Measurements from ENCODE around the gene GPR155. TPM values are rescaled to one million over a fixed set of nuclear protein-coding genes. Genes with fewer than 3 reads are reported as not detected.

GPR155 gene
- total and polyA plus RNA-seq, 2 experiments from 2014 or later: 1.2 to 1.3 TPM

DNA sequence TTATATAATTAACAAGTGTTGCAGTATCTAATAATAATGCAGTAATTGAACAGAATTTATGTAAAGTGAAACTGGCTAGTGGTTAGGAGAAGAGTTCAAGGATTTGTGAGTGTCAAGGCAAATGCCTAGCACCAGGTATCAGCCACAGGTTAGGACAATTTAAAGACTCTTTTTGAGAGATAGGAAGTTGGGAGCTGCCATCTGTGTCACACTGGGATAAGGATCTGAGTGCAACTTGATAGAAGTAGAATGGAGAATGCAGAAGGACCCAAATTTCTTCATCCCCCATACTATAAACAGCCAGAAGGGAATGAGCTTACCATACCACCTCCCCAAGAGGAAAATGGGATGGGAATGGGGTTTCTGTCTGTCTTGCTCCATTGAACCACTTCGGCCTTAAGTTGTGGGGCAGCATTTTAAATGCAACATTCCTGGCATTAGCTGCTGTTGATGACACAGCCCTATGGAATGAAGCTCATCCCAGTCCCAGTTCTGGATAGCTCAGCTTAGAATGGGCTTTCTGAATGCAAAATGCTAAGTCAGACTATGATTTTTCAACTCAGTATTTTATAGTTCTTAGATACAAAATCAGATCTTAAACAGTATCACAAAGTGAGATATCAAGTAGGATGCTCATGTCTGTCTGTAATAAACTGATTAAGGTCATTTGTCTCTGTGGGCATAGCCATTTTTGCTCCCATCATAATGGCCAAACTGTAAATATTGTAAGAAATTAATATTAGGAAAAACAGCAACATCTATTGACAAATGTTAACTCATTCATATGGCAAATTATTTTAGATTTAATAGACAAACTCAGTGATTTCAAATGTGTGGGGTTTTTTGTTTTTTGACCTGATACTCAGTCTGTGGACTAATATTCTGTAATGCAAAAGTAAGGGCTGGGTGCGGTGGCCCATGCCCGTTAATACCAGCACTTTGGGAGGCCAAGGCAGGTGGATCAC, 44.0 kb downstream of the GPR155 start:
- Mint-ChIP-seq H3K9me3 (no peaks in the 10 kb centered on the region), H3K36me3 (ENCODE audit: low read depth) (no peaks in the 10 kb centered on the region), H3K27me3 (ENCODE audit: insufficient read depth, low read depth, poor library complexity) (peaks cover 4% of the 10 kb centered on the region), H3K4me1 (peaks cover 10% of the 10 kb centered on the region), H3K27ac (peak overlapping the region; percentile 28; the same call in 1 of the 2 replicates), H3K4me3 (no peak overlapping the region)
- Histone ChIP-seq H2AFZ (no peak overlapping the region), H3K79me2 (replicated peaks; ENCODE audit: insufficient read depth) (no peaks in the 10 kb centered on the region), H3K36me3 (ENCODE audit: insufficient read depth) (no peaks in the 10 kb centered on the region), H3K9me2 (ENCODE audit: insufficient read depth) (no peaks in the 10 kb centered on the region), H3F3A (replicated peaks; ENCODE audit: low read depth) (no peaks in the 10 kb centered on the region), H4K20me1 (replicated peaks; ENCODE audit: insufficient read depth) (no peaks in the 10 kb centered on the region), H3K4me2 (no peak overlapping the region), H3K27ac (ENCODE audit: low read depth) (no peak overlapping the region), H3K4me1 (ENCODE audit: insufficient read depth) (no peaks in the 10 kb centered on the region), H3K27me3 (ENCODE audit: insufficient read depth) (no peaks in the 10 kb centered on the region), H3K4me3 (no peak overlapping the region)
- no peak; the same call in 2 of the 3 replicates for ATAC-seq
- TF ChIP-seq CREB1 (CRISPR knock-in tag; IDR thresholded peaks at IDR 0.05; ENCODE audit: low read depth) (no peak), POLR2AphosphoS5 (IDR thresholded peaks at IDR 0.05; ENCODE audit: low read depth) (no peak), ZNF331 (CRISPR knock-in tag; IDR thresholded peaks at IDR 0.05; ENCODE audit: low read depth) (no peak), NANOG (IDR thresholded peaks at IDR 0.05; ENCODE audit: borderline replicate concordance) (no peak), ZNF114 (CRISPR knock-in tag; IDR thresholded peaks at IDR 0.05) (no peak), EZH2phosphoT487 (IDR thresholded peaks at IDR 0.05; ENCODE audit: unreplicated experiment) (no peak), STAT1 (IDR thresholded peaks at IDR 0.05; ENCODE audit: unreplicated experiment) (no peak), EZH2 (IDR thresholded peaks at IDR 0.05; ENCODE audit: low read depth, unreplicated experiment) (no peak)
- TF ChIP-seq, protein P1, sequence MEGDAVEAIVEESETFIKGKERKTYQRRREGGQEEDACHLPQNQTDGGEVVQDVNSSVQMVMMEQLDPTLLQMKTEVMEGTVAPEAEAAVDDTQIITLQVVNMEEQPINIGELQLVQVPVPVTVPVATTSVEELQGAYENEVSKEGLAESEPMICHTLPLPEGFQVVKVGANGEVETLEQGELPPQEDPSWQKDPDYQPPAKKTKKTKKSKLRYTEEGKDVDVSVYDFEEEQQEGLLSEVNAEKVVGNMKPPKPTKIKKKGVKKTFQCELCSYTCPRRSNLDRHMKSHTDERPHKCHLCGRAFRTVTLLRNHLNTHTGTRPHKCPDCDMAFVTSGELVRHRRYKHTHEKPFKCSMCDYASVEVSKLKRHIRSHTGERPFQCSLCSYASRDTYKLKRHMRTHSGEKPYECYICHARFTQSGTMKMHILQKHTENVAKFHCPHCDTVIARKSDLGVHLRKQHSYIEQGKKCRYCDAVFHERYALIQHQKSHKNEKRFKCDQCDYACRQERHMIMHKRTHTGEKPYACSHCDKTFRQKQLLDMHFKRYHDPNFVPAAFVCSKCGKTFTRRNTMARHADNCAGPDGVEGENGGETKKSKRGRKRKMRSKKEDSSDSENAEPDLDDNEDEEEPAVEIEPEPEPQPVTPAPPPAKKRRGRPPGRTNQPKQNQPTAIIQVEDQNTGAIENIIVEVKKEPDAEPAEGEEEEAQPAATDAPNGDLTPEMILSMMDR (conservative IDR thresholded peaks at IDR 0.05; ENCODE audit: low read depth in 2 of 2): no peak
- TF ChIP-seq, protein P2, sequence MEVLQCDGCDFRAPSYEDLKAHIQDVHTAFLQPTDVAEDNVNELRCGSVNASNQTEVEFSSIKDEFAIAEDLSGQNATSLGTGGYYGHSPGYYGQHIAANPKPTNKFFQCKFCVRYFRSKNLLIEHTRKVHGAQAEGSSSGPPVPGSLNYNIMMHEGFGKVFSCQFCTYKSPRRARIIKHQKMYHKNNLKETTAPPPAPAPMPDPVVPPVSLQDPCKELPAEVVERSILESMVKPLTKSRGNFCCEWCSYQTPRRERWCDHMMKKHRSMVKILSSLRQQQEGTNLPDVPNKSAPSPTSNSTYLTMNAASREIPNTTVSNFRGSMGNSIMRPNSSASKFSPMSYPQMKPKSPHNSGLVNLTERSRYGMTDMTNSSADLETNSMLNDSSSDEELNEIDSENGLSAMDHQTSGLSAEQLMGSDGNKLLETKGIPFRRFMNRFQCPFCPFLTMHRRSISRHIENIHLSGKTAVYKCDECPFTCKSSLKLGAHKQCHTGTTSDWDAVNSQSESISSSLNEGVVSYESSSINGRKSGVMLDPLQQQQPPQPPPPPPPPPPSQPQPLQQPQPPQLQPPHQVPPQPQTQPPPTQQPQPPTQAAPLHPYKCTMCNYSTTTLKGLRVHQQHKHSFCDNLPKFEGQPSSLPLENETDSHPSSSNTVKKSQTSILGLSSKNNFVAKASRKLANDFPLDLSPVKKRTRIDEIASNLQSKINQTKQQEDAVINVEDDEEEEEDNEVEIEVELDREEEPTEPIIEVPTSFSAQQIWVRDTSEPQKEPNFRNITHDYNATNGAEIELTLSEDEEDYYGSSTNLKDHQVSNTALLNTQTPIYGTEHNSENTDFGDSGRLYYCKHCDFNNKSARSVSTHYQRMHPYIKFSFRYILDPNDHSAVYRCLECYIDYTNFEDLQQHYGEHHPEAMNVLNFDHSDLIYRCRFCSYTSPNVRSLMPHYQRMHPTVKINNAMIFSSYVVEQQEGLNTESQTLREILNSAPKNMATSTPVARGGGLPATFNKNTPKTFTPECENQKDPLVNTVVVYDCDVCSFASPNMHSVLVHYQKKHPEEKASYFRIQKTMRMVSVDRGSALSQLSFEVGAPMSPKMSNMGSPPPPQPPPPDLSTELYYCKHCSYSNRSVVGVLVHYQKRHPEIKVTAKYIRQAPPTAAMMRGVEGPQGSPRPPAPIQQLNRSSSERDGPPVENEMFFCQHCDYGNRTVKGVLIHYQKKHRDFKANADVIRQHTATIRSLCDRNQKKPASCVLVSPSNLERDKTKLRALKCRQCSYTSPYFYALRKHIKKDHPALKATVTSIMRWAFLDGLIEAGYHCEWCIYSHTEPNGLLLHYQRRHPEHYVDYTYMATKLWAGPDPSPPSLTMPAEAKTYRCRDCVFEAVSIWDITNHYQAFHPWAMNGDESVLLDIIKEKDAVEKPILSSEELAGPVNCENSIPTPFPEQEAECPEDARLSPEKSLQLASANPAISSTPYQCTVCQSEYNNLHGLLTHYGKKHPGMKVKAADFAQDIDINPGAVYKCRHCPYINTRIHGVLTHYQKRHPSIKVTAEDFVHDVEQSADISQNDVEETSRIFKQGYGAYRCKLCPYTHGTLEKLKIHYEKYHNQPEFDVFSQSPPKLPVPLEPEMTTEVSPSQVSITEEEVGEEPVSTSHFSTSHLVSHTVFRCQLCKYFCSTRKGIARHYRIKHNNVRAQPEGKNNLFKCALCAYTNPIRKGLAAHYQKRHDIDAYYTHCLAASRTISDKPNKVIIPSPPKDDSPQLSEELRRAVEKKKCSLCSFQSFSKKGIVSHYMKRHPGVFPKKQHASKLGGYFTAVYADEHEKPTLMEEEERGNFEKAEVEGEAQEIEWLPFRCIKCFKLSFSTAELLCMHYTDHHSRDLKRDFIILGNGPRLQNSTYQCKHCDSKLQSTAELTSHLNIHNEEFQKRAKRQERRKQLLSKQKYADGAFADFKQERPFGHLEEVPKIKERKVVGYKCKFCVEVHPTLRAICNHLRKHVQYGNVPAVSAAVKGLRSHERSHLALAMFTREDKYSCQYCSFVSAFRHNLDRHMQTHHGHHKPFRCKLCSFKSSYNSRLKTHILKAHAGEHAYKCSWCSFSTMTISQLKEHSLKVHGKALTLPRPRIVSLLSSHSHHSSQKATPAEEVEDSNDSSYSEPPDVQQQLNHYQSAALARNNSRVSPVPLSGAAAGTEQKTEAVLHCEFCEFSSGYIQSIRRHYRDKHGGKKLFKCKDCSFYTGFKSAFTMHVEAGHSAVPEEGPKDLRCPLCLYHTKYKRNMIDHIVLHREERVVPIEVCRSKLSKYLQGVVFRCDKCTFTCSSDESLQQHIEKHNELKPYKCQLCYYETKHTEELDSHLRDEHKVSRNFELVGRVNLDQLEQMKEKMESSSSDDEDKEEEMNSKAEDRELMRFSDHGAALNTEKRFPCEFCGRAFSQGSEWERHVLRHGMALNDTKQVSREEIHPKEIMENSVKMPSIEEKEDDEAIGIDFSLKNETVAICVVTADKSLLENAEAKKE (CRISPR knock-in tag; IDR thresholded peaks at IDR 0.05): no peak
- TF ChIP-seq, protein P3, sequence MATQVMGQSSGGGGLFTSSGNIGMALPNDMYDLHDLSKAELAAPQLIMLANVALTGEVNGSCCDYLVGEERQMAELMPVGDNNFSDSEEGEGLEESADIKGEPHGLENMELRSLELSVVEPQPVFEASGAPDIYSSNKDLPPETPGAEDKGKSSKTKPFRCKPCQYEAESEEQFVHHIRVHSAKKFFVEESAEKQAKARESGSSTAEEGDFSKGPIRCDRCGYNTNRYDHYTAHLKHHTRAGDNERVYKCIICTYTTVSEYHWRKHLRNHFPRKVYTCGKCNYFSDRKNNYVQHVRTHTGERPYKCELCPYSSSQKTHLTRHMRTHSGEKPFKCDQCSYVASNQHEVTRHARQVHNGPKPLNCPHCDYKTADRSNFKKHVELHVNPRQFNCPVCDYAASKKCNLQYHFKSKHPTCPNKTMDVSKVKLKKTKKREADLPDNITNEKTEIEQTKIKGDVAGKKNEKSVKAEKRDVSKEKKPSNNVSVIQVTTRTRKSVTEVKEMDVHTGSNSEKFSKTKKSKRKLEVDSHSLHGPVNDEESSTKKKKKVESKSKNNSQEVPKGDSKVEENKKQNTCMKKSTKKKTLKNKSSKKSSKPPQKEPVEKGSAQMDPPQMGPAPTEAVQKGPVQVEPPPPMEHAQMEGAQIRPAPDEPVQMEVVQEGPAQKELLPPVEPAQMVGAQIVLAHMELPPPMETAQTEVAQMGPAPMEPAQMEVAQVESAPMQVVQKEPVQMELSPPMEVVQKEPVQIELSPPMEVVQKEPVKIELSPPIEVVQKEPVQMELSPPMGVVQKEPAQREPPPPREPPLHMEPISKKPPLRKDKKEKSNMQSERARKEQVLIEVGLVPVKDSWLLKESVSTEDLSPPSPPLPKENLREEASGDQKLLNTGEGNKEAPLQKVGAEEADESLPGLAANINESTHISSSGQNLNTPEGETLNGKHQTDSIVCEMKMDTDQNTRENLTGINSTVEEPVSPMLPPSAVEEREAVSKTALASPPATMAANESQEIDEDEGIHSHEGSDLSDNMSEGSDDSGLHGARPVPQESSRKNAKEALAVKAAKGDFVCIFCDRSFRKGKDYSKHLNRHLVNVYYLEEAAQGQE (IDR thresholded peaks at IDR 0.05; ENCODE audit: unreplicated experiment): no peak
- DNase-seq (ENCODE audit: low spot score): peak; percentile 20
